ENCODE data around the gene MGMT.

The MGMT gene

DNA sequence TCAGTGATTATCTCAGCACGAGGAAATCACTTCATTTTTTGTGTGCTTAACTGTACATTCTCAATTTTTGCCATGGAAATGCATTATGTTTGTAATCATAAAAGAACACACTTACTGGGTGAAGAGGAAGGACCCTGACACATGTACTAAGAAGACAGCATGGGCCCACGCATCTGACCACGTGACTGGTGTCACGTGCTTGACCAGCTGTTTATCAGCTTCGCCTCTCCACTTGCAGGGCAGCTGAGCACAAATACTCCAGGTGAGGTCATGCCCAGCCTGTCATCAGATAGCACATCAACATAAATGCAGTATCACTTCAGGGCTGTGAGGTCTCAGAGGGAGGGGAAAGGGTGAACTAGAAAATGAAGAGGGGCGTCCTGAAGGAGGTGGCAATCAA lies 317.2 kb downstream of the MGMT start:
- no peak for DNase-seq

GRCh38 chr10:129784891-129785290 lies 317.9 kb downstream of the MGMT start:
- DNase-seq, result no peak

- DNase-seq, result no peak
Observed at GRCh38 chr10:129785536-129785981, 318.5 kb downstream of the MGMT start.

DNA sequence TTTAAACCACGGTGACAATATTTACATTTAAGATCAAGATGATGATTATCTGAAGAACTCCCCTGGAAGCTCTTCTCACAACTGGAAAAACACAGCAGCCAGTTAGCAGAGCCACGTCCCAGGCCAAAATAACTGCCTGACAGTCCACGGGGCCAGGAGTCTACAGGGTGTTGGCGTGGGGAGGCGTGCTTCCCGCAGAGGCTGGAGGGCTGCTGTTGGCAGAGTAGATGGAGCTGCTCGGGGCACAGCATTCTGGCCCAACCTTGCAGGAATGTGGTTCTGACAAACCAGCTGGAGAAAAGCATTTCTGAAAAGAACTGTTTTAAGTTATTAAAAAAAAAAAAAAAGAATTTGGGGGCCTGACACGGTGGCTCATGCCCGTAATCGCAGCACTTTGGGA lies 319.2 kb downstream of the MGMT start:
- no peak for DNase-seq

GRCh38 chr10:129787557-129787956 lies 320.5 kb downstream of the MGMT start:
- DNase-seq, result no peak

- no peak for DNase-seq
Observed at GRCh38 chr10:129788215-129788614, 321.2 kb downstream of the MGMT start.

DNA sequence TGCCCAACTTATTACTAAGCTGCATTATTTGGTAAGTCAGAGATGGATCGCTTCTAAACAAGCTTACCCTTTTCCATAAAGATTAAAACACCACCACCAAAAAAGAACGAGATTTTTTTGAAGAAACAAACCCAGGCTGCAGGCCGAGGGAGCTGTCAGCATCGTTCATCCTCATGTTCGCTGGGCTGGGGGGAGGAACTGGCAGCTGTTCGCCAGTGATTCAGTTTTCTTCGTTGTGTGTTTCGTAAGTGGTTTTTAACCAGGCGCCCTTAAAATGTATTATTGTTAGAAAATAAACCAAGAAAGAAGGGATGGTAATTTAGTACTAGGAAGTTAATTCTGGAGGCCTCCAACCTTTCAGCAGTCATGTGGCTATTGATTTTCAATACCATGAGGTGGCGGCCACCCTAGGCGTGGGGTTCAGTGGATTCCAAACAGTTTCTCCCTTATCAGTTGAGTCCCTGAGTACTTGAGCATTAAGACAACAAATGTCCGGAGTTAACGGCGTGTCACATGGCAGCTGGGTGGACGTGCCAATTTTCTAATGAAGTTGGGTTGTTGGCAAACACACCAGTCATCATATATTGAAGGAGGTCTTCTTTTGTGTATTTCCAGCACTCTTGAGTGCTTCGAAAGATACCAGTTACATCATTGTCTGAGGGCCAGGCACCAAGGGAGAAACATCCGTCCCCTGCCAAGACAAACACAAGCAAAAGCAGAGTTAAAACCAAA lies 323.8 kb downstream of the MGMT start:
- peak; percentile 39 for DNase-seq

DNA sequence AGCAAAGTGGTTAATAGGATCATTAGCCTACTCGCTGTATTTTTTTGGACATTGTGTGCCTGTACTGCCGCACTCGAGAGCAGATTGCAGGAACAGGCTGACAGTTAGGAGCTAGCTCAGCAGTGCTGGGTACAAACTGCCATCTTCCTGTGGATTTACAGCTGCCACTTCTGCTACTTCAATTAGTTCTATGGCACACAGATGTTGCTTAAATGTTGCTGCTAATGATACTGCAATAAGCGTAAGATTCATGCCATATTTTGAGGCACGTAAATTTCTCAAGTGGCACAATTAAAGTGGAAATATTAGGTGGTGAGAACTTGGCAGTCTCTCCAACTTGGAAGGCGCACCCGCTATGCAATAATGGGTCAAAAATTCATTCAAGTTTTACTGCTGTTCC lies 325.1 kb downstream of the MGMT start:
- no peak for DNase-seq

DNA sequence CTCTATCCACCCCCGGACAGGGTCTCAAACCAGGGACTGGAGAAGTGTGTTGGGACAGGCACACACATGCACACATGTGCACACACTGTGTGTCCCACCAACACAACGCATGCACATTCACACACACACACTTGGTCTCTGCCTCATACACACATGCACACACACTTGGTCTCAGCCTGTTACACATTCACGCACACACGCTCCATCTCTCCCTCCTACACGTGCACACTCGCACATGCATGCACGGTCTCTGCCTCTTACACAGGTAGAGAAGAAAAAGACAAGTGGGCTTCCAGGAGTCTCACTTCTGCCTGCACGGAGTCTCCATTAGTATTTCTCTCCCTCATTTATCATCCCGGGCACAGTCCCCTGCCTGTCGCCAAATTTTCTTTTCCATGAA lies 325.8 kb downstream of the MGMT start:
- DNase-seq, result no peak

DNA sequence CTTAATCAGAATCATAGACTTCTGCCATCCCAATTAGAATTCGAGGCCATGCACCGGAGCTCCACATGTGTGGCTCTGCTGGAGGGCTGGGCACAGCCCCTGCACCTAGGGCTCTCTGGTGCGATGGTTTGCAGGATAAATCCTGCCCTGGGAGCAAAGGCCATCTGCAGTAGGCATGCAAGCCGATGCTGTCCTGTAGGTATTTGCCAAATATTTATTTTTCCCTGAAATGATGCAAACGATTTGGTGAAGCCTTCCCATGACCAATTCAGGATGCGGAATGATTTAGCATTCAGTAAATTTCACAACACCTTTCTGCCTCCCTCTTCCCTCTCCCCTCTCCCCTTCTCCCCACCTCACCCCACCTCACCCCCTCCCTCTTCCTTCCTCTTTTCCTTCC lies 326.4 kb downstream of the MGMT start:
- no peak for DNase-seq

- DNase-seq, result no peak
Observed at GRCh38 chr10:129793996-129794395, 327.0 kb downstream of the MGMT start.

DNA sequence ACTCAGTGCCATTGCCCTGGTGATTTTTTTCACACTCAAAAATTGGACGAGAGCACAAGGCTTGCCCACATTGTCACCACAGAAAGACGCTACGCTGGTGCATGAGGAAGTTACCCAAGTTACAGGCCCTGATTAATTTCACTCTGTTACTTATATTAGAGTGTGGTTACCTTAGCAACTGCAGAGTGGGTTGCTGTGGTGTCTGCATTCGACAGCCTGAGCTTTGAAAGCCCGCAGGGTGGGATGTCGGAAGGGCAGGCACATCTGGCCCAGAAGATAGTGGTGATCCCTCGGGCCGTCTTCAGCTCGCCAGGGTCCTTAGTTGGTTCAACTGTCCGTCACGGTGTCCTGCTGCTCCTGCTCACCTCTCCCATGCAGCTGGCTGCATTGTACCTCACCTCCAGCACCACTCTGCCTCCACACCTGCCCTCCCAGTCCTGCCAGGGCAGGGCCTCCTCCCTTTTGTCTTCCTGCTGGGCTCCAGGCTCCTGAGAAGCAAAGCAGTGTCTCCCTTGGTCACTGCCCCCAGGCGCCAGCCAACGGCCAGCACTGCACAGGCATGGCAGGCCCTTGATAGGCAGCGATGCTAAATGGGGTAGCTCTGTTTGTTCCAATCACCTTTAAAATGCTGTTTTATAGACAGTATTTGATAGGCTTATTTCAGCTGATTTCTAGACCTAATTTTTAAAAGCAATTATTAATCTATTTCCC lies 329.8 kb downstream of the MGMT start:
- no peak for DNase-seq

DNA sequence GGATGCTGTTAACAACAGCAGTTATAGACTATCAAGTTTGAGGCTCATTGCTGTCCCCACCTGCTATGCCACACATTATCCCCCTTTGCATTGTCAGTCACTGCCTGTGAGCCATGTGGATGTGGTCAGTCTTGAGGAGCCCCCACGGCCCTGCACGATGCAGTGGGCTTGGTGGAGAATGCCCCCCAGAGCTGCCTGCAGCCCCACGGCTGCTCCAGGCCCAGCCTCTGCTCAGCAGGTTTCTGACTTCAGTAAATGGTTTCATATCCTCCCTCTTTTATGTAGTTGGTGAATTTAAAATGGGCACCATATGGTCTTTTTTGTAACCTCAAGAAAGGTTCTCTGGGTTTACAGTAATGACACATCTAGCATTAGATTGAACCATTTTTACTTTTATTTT lies 332.9 kb downstream of the MGMT start:
- no peak for DNase-seq

GRCh38 chr10:129800796-129801340 lies 333.8 kb downstream of the MGMT start:
- no peak for DNase-seq

DNA sequence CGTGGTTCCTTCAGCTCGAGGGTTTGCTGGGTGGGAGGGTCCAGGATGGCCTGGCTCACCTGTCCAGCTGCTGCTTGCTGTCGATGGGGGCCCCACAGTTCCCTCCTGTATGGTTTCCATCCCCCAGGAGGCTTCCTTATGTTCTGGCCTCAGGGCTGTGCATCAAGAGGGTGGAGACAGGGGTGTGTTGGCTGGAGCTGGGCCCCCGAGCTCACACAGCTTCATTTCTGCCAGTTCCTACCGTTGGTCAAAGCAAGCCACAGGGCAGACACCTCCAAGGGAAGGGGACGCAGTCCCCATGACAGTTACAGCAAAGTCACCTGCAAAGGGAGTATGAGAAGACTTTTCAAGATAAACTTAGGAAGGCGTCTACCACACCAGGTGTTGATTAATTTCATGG lies 340.2 kb downstream of the MGMT start:
- DNase-seq, result no peak

DNA sequence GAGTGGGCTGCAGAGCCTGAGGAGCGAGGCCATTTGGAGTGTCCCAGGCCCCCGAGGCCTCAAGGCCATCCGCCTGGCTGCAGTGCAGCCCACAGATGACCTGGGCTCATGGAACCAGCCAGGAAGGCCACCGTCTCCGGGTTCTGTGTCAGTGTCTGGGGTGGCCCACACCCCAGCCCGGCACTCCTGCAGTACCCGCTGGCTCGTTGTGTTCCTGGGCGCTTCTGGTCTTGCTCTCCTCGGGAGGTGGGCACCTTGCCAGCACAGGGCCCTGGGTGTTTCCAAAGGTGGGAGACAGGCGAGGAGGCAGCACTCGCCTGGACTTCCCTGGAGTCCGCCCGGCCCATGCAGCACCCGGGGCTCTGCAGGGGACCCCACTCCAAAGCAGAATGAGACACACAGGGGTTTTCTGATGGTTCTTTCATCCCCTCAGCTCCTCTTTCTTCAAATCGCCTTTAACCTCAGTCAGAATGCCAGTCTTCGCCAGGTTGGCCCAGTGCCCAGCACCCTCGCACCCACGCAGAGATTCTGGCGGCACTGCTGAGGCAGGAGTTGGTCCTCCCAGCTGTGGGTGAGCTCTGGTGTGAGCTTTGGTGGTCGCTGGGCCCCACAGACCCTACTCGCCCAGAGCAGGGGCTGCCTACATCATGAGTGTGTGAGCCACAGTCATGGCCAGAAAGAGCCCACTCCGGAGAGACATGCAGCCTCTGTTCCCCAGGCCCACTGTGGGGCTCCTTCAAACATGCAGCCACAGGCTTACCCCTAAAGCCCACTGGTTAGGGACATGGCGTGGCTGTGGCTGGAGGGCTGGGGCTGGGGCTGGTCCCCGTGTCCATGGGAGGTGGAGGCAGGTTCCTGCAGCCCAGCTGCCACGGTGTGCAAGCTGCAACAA lies 341.3 kb downstream of the MGMT start:
- no peak for DNase-seq

- no peak for DNase-seq
Observed at GRCh38 chr10:129809431-129809830, 342.4 kb downstream of the MGMT start.

GRCh38 chr10:129809841-129810240 lies 342.8 kb downstream of the MGMT start:
- DNase-seq, result no peak

GRCh38 chr10:129811208-129811607 lies 344.2 kb downstream of the MGMT start:
- DNase-seq, result no peak

GRCh38 chr10:129812398-129812797 lies 345.4 kb downstream of the MGMT start:
- no peak for DNase-seq

GRCh38 chr10:129814681-129815646 lies 347.9 kb downstream of the MGMT start:
- DNase-seq, result no peak
